Activated CD8-positive, alpha-beta memory T cell treated with anti-CD3 and anti-CD28 coated beads, Interleukin-2, amount 10 ng/mL, durations not matched to agents 7 days and 5 days (primary cell): ENCODE measurements around the gene ANKRD2. TPM values are rescaled to one million over a fixed set of nuclear protein-coding genes. Genes with fewer than 3 reads are reported as not detected.

Experiments used
- ATAC-seq: fragments of 150-1000 bp; cut with Tn5 transposase; one replicate; pipeline ENCODE4 v1.10.0; 2021; ENCODE audit warnings: moderate library complexity
- CTCF ChIA-PET: fragments of 350-600 bp; sonication (Branson Sonifier 250); formaldehyde crosslinking; loops from one replicate; lab custom pipeline; 2021; ENCODE audit warnings: antibody characterized with exemption; lab: Charles Lee
- DNase-seq: peaks from one replicate; pipeline ENCODE4 v3.0.0-alpha.2; 2020
- H3K27ac Mint-ChIP-seq: one replicate; pipeline ENCODE4 v1.8.0; 2021; ENCODE audit warnings: mild to moderate bottlenecking, mixed read lengths
- H3K27me3 Mint-ChIP-seq: one replicate; pipeline ENCODE4 v1.8.0; 2021; ENCODE audit warnings: mixed read lengths
- H3K36me3 Mint-ChIP-seq: one replicate; pipeline ENCODE4 v1.8.0; 2021; ENCODE audit warnings: mild to moderate bottlenecking, mixed read lengths
- H3K4me1 Mint-ChIP-seq: one replicate; pipeline ENCODE4 v1.8.0; 2021; ENCODE audit warnings: mixed read lengths
- H3K4me3 Mint-ChIP-seq: one replicate; pipeline ENCODE4 v1.8.0; 2021; ENCODE audit warnings: mild to moderate bottlenecking, moderate library complexity, mixed read lengths
- H3K9me3 Mint-ChIP-seq: one replicate; pipeline ENCODE4 v1.8.0; 2022; ENCODE audit warnings: low read depth, mixed read lengths
- total RNA-seq, 2 experiments: library from RNA; stranded (reverse); gene quantifications; one replicate each; pipeline ENCODE4 v1.2.3, GENCODE V29; 2021

The ANKRD2 gene
- total RNA-seq, 2 experiments from 2014 or later = 0.26 to 0.67 TPM

DNA sequence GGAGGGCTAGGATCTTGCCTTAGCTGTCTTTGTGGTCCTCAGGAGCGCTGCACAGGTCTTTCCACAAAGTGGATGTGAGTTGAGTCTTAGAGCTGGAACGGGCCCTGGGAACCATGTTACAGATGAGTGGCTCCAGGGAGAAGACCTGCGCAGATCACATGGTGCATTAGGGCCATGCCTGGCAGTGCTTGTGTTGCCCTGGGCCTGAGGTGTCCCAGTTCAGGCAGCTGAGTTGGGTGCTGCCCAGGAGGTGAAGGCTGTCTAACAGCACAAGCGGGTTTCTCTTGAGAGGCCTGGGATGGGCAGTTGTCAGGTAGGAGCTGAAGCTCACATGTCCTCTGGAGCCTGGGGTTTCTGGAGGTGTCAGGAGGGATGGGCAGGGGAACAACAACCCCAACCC is 33.7 kb upstream of the ANKRD2 start:
- Mint-ChIP-seq H3K9me3 (no peaks in the 10 kb centered on the region), H3K4me1 (peaks cover 20% of the 10 kb centered on the region), H3K4me3 (no peak overlapping the region), H3K36me3 (no peaks in the 10 kb centered on the region), H3K27ac (no peak overlapping the region), H3K27me3 (no peaks in the 10 kb centered on the region)
- CTCF ChIA-PET = interaction anchor here (0.5 to 1.9 kb wide), 3 partner anchors 14 to 628 kb away, joined by 3 to 12 read pairs (median 5); no protein-coding TSS in a partner anchor
- ATAC-seq (no peak), DNase-seq (no peak)

DNA sequence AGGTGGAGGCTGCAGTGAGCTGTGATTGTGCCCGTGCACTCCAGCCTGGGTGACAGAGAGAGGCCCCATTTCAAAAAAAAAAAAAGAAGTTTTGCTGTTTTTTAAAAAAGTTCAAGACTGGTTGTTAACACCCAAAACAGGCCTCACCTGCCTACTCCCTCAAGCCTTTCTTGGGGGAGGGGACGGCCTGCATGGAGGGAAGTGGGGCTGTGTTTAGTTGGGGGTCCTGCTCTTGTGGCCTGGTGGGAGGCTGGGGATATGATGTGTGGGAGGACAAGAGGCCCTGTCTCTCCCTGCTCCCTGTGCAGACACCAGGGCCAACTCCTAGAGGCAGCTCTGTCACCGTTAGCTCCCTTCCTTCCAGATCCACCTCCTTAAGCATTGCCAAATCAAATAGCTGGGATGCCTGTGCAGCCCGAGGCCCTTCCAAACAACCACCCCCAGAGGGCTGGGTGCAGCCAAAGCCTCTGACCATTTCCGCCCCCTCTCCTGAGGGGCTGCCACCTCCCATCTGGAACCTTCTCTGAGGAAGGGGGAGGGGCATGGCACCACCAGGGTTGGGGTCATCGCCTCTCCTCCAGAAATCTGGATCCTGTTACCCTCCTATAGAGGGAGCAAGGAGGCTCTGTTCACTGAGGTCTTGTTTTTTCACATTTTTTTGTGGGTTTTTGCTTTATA is 32.9 kb upstream of the ANKRD2 start:
- DNase-seq = no peak
- Mint-ChIP-seq H3K4me3 (no peak overlapping the region), H3K36me3 (no peaks in the 10 kb centered on the region), H3K27me3 (no peaks in the 10 kb centered on the region), H3K27ac (no peak overlapping the region), H3K9me3 (no peaks in the 10 kb centered on the region), H3K4me1 (peaks cover 21% of the 10 kb centered on the region)
- no peak for ATAC-seq
- CTCF ChIA-PET = interaction anchor here (0.5 to 1.9 kb wide), 4 partner anchors 13 to 629 kb away, joined by 3 to 12 read pairs (median 4); no protein-coding TSS in a partner anchor

DNA sequence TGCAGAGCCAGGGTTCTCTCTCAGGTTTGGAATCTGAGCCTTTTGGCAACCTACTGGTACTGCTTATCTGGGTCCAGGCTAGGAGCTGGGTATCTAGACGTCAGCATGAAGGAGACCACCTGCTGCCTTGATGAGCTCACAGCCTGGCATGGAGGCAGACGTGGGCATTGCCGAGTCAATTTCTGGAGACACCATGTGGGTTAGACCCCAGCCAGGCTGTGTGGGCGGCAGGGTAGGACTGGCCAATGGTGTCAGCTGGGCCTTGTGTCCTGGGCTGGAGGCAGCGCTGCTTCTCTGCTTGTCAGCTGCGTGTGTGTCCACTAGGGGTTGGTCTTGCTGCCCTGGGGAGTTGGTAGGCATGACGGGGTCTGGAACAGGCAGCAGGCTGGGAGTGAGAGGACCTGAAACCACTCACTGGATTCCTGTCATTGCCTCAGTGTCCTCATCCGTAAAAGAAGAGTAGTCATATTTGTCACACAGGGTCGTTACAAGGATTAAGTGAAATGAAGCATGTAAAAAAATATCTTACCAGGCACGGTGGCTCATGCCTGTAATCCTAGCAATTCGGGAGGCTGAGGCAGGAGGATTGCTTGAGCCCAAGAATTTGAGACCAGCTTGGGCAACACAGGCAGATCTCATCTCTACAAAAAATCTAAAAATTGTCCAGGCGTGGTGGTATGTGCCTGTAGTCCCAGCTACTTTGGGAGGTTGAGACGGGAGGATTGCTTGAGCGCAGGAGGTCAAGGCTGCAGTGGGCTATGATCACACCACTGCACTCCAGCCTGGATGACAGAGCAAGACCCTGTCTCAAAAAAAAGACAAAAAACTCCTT is 31.7 kb upstream of the ANKRD2 start:
- H3K27me3 Mint-ChIP-seq = no peaks in the 10 kb centered on the region
- ATAC-seq = no peak
- DNase-seq = no peak
- peaks cover 21% of the 10 kb centered on the region for H3K4me1 Mint-ChIP-seq
- H3K36me3 Mint-ChIP-seq = no peaks in the 10 kb centered on the region
- H3K4me3 Mint-ChIP-seq = no peak overlapping the region
- CTCF ChIA-PET = interaction anchor here (1.0 to 1.3 kb wide), 2 partner anchors 11 to 133 kb away, joined by 3 to 4 read pairs; no protein-coding TSS in a partner anchor
- no peak overlapping the region for H3K27ac Mint-ChIP-seq
- H3K9me3 Mint-ChIP-seq = no peaks in the 10 kb centered on the region

DNA sequence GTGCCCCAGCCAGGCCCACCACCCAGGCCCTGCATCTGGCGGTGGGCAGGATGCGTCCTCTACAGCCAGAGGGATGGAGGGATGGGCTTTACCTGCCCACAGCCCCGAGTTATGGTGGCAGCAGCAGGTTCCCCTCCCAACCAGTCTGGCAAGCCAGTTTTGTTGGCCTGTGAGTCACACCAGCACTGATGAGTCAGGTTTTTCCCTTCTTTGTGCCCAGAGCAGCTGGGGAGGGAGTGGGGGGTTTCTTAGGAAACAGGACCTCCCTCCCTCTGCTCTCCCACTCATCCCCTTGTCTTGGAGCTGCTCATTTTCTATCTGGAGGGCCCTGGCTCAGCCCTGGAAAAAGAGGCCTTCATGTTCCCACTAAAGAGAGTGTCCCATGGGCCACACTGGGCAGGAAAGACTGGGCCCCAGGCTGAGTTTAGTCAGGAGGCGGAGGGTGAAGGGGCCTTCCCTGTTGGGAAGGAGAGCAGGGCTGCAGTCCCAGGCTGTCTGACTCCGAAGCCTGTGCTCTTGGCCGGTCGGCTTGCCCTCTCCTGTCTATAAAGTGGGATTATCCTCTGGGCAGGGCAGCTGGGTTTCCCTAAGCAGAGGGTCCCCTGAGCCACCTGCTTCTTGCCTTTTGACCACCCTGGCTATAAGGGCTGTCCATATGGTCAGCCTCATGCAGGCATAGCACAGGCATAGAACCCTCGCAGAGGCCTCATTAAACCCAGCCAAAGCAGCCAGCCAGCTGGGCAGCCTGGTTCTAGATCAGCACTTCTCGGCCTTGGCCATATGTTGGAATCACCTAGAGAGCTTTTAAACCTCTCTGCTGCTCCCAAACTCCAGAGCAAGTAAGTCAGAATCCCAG is 30.2 kb upstream of the ANKRD2 start:
- Mint-ChIP-seq H3K27ac (no peak overlapping the region), H3K4me1 (peaks cover 21% of the 10 kb centered on the region), H3K9me3 (no peaks in the 10 kb centered on the region), H3K4me3 (no peak overlapping the region), H3K36me3 (no peaks in the 10 kb centered on the region), H3K27me3 (peaks cover 3% of the 10 kb centered on the region)
- DNase-seq = peak; percentile 48
- ATAC-seq = peak; percentile 59
- CTCF ChIA-PET = interaction anchor here (0.7 to 1.0 kb wide), 3 partner anchors 9 to 222 kb away, joined by 3 to 7 read pairs (median 5); no protein-coding TSS in a partner anchor

DNA sequence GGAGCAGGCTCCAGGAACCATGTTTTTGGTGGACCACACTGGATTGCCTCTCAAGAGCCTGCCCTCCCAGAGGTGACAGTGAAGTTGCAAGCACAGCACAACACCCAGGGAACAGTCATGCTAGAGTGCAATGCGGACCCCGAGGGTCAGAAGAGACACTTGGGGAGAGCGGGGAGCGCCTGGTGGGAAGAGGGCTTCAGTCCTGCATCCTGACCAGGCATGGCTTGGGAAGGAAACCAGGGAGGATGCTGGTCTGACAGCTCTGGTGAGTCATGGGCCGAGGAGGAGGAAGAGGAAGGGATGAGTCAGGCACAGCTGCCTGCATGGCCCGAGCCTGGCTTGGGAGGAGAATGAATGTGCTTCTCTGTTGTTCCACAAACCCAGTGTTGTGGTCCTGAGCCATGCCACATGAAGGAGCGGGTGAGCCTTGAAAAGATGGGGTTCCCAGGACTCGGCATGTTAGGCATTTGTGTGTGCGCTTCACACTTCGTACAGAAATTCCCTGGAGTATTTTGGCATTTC is 29.5 kb upstream of the ANKRD2 start:
- ATAC-seq (peak; percentile 74), DNase-seq (peak; percentile 66)
- peak overlapping the region; percentile 63 for H3K27ac Mint-ChIP-seq

DNA sequence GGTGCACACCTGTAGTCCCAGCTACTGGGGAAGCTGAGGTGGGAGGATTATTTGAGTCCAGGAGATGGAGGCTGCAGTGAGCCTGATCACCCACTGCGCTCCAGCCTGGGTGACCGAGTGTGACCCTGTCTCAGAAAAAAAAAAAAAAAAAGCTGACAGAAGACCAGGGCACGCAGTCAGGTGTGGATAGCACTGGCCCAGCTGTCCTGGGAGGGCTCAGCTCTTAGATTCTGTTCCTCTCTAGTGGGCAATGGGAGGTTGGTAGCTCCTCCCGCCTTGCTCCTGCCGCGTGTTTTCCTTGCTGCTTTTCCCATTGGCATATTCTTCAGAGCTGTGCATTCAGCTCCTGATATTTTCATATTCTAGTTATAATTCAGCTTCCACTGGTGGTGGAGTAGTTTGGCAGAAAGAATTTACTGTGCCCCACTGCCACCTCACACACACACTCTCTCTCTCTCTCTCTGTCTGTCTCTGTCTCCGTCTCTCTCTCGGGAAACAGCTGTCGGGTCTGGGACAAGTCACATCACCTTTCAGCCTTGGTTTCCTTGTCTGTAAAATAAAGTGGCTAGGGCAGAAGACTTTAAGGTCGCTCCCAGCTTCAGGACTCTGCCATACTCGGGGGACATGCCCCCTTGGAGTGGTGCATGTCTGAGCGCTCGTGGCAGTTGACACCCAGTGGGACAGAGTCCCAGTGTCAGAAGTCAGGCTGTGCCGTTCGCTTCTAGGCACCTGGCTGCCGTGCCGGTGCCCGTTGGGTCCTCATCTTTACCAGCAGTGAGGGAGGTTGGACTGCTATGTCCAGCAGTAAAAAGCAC is 25.9 kb upstream of the ANKRD2 start:
- H3K27ac Mint-ChIP-seq = no peak overlapping the region
- ATAC-seq (no peak), DNase-seq (no peak)
- H3K4me3 Mint-ChIP-seq = no peak overlapping the region
- H3K9me3 Mint-ChIP-seq = no peaks in the 10 kb centered on the region
- peaks cover 21% of the 10 kb centered on the region for H3K4me1 Mint-ChIP-seq
- H3K27me3 Mint-ChIP-seq = peaks cover 3% of the 10 kb centered on the region
- CTCF ChIA-PET = interaction anchor here (0.8 to 1.2 kb wide), 4 partner anchors 12 to 47 kb away, joined by 3 to 4 read pairs (median 3); partner anchors contain the start of gene ANKRD2
- no peaks in the 10 kb centered on the region for H3K36me3 Mint-ChIP-seq

More for the DNA sequence above, 29.5 kb upstream of the ANKRD2 start:
- H3K4me1 Mint-ChIP-seq = peaks cover 21% of the 10 kb centered on the region
- CTCF ChIA-PET = interaction anchor here (0.7 kb wide), 1 partner anchor 11 kb away, joined by 5 read pairs; no protein-coding TSS in a partner anchor
- H3K27me3 Mint-ChIP-seq = peaks cover 3% of the 10 kb centered on the region
- H3K9me3 Mint-ChIP-seq = no peaks in the 10 kb centered on the region
- H3K36me3 Mint-ChIP-seq = no peaks in the 10 kb centered on the region
- H3K4me3 Mint-ChIP-seq = no peak overlapping the region

DNA sequence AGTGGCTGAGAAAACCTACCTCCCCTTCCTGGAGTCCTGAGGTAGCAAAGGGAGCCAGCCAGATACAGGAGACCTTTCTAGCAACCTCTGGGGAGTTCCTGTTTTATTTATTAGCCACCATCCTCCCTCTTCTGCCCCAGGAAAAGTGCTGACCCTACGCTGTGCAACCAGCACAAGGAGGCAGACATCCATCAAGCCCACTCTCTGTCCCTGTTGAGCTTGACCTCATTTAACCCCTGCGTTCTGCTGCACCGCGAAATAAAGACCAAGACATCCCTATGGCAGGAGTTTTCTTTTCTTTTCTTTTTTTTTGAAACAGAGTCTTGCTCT is 25.3 kb upstream of the ANKRD2 start:
- Mint-ChIP-seq H3K9me3 (no peaks in the 10 kb centered on the region), H3K36me3 (no peaks in the 10 kb centered on the region), H3K4me1 (peaks cover 16% of the 10 kb centered on the region), H3K4me3 (no peak overlapping the region), H3K27ac (no peak overlapping the region), H3K27me3 (peaks cover 3% of the 10 kb centered on the region)
- no peak for DNase-seq
- CTCF ChIA-PET = no interaction called here
- no peak for ATAC-seq

DNA sequence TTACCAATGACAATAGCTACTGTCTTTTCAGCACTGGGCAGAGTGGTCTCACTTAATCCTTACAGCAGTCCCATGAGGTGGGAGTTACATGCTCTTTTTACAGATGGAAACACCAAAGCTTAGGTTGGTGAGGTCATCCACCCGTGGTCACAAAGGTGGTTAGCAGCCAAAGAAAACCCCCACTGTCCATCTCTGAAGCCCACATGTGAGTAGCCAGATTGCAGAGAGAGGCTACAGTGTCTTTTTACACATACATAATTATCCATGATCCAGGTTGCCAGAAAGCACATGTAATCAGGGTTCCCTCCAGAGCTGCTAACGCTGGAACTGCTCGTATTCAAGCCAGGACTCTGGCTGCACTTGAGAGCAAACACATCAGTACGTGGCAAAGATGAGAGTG is 24.6 kb upstream of the ANKRD2 start:
- H3K9me3 Mint-ChIP-seq = no peaks in the 10 kb centered on the region
- DNase-seq = no peak
- H3K36me3 Mint-ChIP-seq = no peaks in the 10 kb centered on the region
- no peak overlapping the region for H3K4me3 Mint-ChIP-seq
- H3K27ac Mint-ChIP-seq = no peak overlapping the region
- H3K27me3 Mint-ChIP-seq = peaks cover 3% of the 10 kb centered on the region
- no peak for ATAC-seq
- peaks cover 9% of the 10 kb centered on the region for H3K4me1 Mint-ChIP-seq
- CTCF ChIA-PET = no interaction called here

DNA sequence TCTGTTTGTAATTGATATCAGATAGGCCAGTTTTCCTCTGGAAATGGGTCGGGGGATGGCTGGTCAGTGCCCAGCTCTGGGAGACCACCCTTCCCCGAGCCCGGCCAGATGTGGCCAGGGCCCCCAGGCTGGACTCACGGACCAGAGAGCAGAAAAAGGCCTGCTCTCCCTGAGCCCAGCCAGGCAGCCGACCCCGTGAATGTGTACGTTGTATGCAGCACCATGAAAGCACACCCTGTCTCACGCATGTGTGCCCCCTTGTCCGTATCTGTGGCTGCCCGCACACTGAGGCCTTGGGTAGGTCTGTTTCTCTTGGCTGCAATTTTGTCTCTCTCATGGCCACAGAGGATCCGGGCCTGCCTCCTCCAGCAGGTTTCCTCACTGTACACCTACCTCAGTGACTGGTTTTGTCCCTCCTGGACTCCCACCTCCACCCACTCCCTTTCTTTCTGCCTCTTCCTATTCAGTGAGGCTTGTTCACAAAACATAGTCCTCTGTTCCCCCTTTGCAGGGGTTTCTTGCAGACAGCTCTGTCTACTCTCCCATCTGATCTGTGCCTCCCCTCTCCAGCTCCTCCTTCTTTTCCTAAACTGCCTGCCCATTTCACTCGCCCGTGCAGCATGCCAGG is 23.6 kb upstream of the ANKRD2 start:
- H3K27me3 Mint-ChIP-seq = peaks cover 3% of the 10 kb centered on the region
- ATAC-seq (no peak), DNase-seq (no peak)
- no peaks in the 10 kb centered on the region for H3K9me3 Mint-ChIP-seq
- CTCF ChIA-PET = interaction anchor here (3.6 to 6.3 kb wide), 2 partner anchors 14 to 23 kb away, joined by 9 to 35 read pairs; partner anchors contain the start of gene ANKRD2
- H3K36me3 Mint-ChIP-seq = no peaks in the 10 kb centered on the region
- no peak overlapping the region for H3K4me3 Mint-ChIP-seq
- H3K27ac Mint-ChIP-seq = no peak overlapping the region
- H3K4me1 Mint-ChIP-seq = peaks cover 1% of the 10 kb centered on the region

DNA sequence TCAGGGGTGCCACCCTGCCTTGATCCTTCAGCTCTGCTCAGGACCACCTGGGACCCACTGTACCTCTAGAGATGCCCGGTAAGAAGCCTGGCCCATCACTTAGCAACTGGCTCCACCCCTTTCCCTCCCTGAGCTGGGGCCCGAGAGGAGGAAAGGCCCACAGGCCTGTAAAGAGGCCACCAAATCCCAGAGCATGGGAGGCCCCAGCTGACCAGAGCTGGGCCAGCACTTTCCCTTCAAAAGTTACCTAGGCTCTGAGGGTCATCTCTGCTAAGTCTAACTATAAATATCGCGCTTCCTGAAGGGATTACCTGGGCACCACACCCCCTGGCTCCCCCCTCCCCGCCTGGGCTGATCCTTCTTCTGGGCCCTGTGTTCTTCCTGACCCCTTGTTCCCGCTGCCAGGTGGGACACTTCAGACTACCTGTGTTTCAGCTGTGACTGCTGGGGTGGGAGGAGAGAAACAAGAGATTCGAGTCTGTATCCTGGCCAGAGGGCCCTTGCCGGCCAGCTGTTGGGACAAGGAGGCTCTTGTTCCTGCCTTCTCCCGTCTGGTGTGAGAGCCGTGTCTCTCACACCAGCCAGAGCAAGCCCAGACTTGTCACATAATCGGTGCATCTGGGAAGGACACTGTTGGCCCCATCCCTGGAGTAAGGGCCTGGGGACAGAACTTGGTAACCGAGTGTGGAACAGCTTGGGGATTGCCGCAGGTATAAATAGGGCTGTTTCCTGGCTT is 22.8 kb upstream of the ANKRD2 start:
- CTCF ChIA-PET = interaction anchor here (3.6 to 6.3 kb wide), 2 partner anchors 15 to 22 kb away, joined by 9 to 35 read pairs; partner anchors contain the start of gene ANKRD2
- peaks cover 3% of the 10 kb centered on the region for H3K27me3 Mint-ChIP-seq

More for the DNA sequence above, 22.8 kb upstream of the ANKRD2 start:
- ATAC-seq (no peak), DNase-seq (no peak)
- Mint-ChIP-seq H3K4me3 (no peak overlapping the region), H3K9me3 (no peaks in the 10 kb centered on the region), H3K27ac (no peak overlapping the region), H3K4me1 (peaks cover 1% of the 10 kb centered on the region), H3K36me3 (no peaks in the 10 kb centered on the region)
